GM21717 (cell line): ENCODE measurements around the gene TBC1D9B.
A peak's percentile ranks its signal among the peaks of the same experiment; 100 is the strongest.

Experiments used
- ATAC-seq: cut with Tn5 transposase; IDR thresholded peaks from one replicate; pipeline ENCODE4 v1.9.1; 2021; ENCODE audit warnings: mild to moderate bottlenecking, moderate library complexity; ENCODE audit not compliant: unreplicated experiment

The TBC1D9B gene

GRCh38 chr5:179870952-179871351 is 36.7 kb downstream of the TBC1D9B start:
- ATAC-seq, result no peak

- ATAC-seq, result no peak
Observed at GRCh38 chr5:179870403-179870903, 37.2 kb downstream of the TBC1D9B start.

GRCh38 chr5:179869641-179870402 is 37.9 kb downstream of the TBC1D9B start:
- no peak for ATAC-seq

- no peak for ATAC-seq
Observed at GRCh38 chr5:179869101-179869500, 38.6 kb downstream of the TBC1D9B start.

- ATAC-seq, result no peak
Observed at GRCh38 chr5:179868541-179868940, 39.2 kb downstream of the TBC1D9B start.

- ATAC-seq, result no peak
Observed at GRCh38 chr5:179867476-179867875, 40.2 kb downstream of the TBC1D9B start.

GRCh38 chr5:179867079-179867465 is 40.6 kb downstream of the TBC1D9B start:
- no peak for ATAC-seq

- no peak for ATAC-seq
Observed at GRCh38 chr5:179866241-179867078, 41.2 kb downstream of the TBC1D9B start.

- no peak for ATAC-seq
Observed at GRCh38 chr5:179865491-179866240, 42.0 kb downstream of the TBC1D9B start.

GRCh38 chr5:179864686-179865085 is 43.0 kb downstream of the TBC1D9B start:
- ATAC-seq, result no peak

- no peak for ATAC-seq
Observed at GRCh38 chr5:179863449-179864085, 44.1 kb downstream of the TBC1D9B start.

GRCh38 chr5:179862891-179863290 is 44.8 kb downstream of the TBC1D9B start:
- ATAC-seq, result no peak

- no peak for ATAC-seq
Observed at GRCh38 chr5:179862296-179862695, 45.4 kb downstream of the TBC1D9B start.

- no peak for ATAC-seq
Observed at GRCh38 chr5:179860301-179860700, 47.4 kb downstream of the TBC1D9B start.

- peak; percentile 96 for ATAC-seq
Observed at GRCh38 chr5:179858586-179859427, 48.9 kb downstream of the TBC1D9B start, which contains the start of gene MRNIP. Gene MRNIP, minus strand, starts transcription at chr5:179858817. Its CDS starts 21 bp downstream, at chr5:179858796.

GRCh38 chr5:179858241-179858585 is 49.5 kb downstream of the TBC1D9B start:
- peak; percentile 48 for ATAC-seq

- ATAC-seq, result no peak
Observed at GRCh38 chr5:179854356-179854755, 53.3 kb downstream of the TBC1D9B start.

- peak; percentile 91 for ATAC-seq
Observed at GRCh38 chr5:179852993-179853547, 54.6 kb downstream of the TBC1D9B start.

GRCh38 chr5:179841621-179842020 is 66.1 kb downstream of the TBC1D9B start:
- no peak for ATAC-seq
